ENCODE data around the gene MRC1. TPM values are rescaled to one million over a fixed set of nuclear protein-coding genes. Genes with fewer than 3 reads are reported as not detected.
A peak's percentile ranks its signal among the peaks of the same experiment; 100 is the strongest.

Gene MRC1
- total and polyA plus RNA-seq, 9 donors, result 10.3 to 18.6 (median 13.4) TPM

DNA sequence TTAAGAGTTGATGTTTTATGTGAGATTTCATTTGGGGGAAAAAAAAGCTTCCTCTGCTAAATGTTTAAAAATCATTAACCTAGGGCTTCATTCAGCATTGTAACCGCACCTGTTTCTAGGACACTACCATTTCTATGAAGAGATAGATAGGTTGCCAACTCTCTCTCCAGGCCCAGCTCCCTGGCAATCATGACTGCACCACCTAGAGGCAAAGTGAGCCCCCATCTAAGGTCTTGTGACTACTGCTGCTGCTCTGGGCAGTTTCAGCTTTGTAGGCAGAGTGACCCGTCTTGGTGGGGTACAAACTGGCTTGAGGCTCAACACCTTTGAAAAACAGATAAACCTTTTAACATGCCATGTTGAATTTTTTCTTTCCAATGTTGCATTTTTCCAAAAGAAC lies 27.3 kb upstream of the MRC1 start:
- Histone ChIP-seq H3K4me1 (ENCODE audit: control insufficient read depth, insufficient read depth, low read length) (no peaks in the 10 kb centered on the region), H3K36me3 (ENCODE audit: control insufficient read depth, insufficient read depth, low read length) (no peaks in the 10 kb centered on the region), H3K27ac (ENCODE audit: low read length) (no peak overlapping the region), H3K4me3 (ENCODE audit: low read length) (no peak overlapping the region), H3K27me3 (ENCODE audit: control insufficient read depth, insufficient read depth, low read length) (no peaks in the 10 kb centered on the region), H3K9me3 (replicated peaks; ENCODE audit: control insufficient read depth, low read depth, low read length) (no peaks in the 10 kb centered on the region)
- DNase-seq, result no peak
- WGBS (ENCODE audit: insufficient coverage), result no CpG with 5 or more reads among the region's 2 CpGs

DNA sequence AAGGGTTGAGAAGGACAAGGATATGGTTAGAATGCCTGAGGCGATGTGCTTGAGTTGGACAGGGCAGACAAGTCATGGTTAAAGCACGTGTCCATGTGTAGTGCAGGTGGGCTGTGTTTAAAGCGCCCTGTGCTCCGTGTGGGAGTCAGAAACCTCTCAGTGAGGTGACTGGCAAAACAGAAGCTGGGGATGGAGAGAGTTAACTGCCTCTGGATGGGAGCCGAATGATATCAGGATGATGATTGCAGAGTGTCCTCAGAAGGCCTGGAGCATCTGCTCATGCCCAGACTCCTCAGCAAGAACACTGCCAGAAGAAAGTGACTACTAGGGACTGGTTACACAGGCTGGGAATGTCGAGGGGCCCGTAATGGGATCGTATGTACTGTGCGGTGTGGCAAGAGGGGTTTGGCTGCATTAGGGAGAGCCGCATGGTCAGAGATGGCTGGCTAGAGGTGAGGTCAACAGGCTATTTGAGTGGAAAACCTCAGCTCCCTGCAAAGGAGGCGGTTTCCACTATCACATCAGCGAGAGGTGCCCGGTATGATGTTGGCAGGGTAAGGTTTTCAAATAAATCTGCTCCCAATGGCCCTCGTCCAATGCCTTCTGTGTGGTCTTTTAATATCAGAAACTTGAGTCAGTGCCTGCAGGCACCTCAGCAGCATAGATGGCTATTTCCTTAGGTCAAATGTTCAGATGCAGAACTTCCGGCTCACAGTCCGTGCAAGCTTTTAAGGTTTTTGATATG lies 26.1 kb upstream of the MRC1 start:
- H3K9me3 ChIP-seq (replicated peaks; ENCODE audit: control insufficient read depth, low read depth, low read length), result no peaks in the 10 kb centered on the region
- H3K36me3 ChIP-seq (ENCODE audit: control insufficient read depth, insufficient read depth, low read length), result no peaks in the 10 kb centered on the region
- H3K4me3 ChIP-seq (ENCODE audit: low read length), result no peak overlapping the region
- no peaks in the 10 kb centered on the region for H3K4me1 ChIP-seq (ENCODE audit: control insufficient read depth, insufficient read depth, low read length)
- DNase-seq, result peak; percentile 25
- no peaks in the 10 kb centered on the region for H3K27me3 ChIP-seq (ENCODE audit: control insufficient read depth, insufficient read depth, low read length)
- 36% methylated on average over 12 of the region's 16 CpGs for WGBS (ENCODE audit: insufficient coverage)
- no peak overlapping the region for H3K27ac ChIP-seq (ENCODE audit: low read length)

DNA sequence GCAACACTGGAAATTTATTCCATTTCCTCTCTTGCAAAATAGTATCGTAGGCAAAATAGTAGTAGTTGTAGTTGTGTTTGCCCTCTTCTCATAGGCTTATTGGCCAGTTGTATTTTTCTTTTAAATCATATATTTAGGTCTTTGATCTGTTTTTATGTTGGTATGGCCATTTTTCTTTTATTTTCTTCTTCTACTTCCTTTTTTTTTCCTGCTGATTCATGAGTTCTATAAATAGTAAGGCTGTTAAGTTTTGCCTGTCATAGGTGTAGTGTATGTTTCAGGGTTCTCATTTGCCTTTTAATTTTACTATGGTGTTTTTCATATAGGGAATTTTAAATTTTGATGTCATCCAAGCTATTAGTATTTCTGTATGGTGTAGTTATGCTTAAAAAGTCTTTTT lies 25.4 kb upstream of the MRC1 start:
- Histone ChIP-seq H3K27me3 (ENCODE audit: control insufficient read depth, insufficient read depth, low read length) (no peaks in the 10 kb centered on the region), H3K9me3 (replicated peaks; ENCODE audit: control insufficient read depth, low read depth, low read length) (no peaks in the 10 kb centered on the region), H3K4me3 (ENCODE audit: low read length) (no peak overlapping the region), H3K36me3 (ENCODE audit: control insufficient read depth, insufficient read depth, low read length) (no peaks in the 10 kb centered on the region), H3K4me1 (ENCODE audit: control insufficient read depth, insufficient read depth, low read length) (no peaks in the 10 kb centered on the region), H3K27ac (ENCODE audit: low read length) (no peak overlapping the region)
- WGBS (ENCODE audit: insufficient coverage), result no CpG with 5 or more reads among the region's 1 CpG
- no peak for DNase-seq

DNA sequence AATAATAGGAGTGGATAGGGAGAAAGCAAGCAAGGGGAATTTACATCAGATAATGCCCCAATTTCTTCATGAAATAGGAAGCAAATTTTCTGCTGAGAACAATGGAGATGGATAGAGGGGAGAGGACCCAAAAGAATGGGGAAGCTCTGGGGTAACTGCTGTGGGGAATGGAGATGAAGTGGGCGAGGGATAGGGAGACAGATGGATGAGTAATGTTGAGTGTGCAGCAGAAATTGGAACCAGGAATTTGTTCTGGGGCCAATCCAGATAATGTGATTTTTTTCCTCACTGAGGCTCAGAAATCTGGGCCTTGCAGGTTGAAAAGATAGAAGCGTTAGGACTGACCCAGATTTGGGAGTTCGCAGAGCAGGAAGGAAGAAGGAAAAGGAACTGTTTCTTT lies 24.5 kb upstream of the MRC1 start:
- H3K4me3 ChIP-seq (ENCODE audit: low read length), result no peak overlapping the region
- 76% methylated on average over 3 of the region's 3 CpGs for WGBS (ENCODE audit: insufficient coverage)
- H3K4me1 ChIP-seq (ENCODE audit: control insufficient read depth, insufficient read depth, low read length), result no peaks in the 10 kb centered on the region
- no peaks in the 10 kb centered on the region for H3K27me3 ChIP-seq (ENCODE audit: control insufficient read depth, insufficient read depth, low read length)
- H3K36me3 ChIP-seq (ENCODE audit: control insufficient read depth, insufficient read depth, low read length), result no peaks in the 10 kb centered on the region
- H3K27ac ChIP-seq (ENCODE audit: low read length), result no peak overlapping the region
- DNase-seq, result no peak
- H3K9me3 ChIP-seq (replicated peaks; ENCODE audit: control insufficient read depth, low read depth, low read length), result no peaks in the 10 kb centered on the region

DNA sequence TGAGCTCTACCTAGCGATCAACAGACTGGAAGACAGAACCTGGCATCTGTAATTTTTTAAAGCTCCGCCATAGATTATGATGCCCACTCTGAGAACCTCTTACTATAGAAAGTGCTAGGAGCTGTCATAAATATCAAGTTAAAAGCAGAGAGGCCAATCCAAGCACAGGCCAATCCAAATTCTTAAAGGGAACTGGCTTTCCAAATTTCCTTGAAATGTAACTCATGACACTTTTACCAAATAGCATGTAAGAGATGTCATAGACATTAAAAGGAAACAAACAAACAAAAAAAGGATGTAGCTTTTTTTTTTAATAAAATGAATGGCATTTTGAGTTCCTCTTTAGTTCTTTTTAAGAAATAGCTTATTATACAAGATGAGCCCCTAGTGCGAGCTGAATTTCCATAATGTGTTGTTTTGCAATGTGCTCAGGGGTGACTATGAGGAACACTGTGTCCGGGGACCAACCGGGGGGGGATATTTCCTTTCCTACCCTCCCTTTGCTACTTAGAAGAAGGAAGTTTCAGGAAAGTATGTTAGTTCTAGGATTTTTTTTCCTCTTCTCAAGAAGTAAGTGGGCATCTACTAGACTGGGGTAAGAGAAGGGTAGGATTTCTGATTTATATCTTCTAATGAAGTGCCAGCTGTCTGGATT lies 23.7 kb upstream of the MRC1 start:
- DNase-seq, result peak; percentile 77
- H3K4me3 ChIP-seq (ENCODE audit: low read length), result no peak overlapping the region
- no peaks in the 10 kb centered on the region for H3K4me1 ChIP-seq (ENCODE audit: control insufficient read depth, insufficient read depth, low read length)
- 83% methylated on average over 1 of the region's 5 CpGs for WGBS (ENCODE audit: insufficient coverage)
- H3K27ac ChIP-seq (ENCODE audit: low read length), result no peak overlapping the region
- H3K9me3 ChIP-seq (replicated peaks; ENCODE audit: control insufficient read depth, low read depth, low read length), result no peaks in the 10 kb centered on the region
- no peaks in the 10 kb centered on the region for H3K36me3 ChIP-seq (ENCODE audit: control insufficient read depth, insufficient read depth, low read length)
- H3K27me3 ChIP-seq (ENCODE audit: control insufficient read depth, insufficient read depth, low read length), result no peaks in the 10 kb centered on the region

DNA sequence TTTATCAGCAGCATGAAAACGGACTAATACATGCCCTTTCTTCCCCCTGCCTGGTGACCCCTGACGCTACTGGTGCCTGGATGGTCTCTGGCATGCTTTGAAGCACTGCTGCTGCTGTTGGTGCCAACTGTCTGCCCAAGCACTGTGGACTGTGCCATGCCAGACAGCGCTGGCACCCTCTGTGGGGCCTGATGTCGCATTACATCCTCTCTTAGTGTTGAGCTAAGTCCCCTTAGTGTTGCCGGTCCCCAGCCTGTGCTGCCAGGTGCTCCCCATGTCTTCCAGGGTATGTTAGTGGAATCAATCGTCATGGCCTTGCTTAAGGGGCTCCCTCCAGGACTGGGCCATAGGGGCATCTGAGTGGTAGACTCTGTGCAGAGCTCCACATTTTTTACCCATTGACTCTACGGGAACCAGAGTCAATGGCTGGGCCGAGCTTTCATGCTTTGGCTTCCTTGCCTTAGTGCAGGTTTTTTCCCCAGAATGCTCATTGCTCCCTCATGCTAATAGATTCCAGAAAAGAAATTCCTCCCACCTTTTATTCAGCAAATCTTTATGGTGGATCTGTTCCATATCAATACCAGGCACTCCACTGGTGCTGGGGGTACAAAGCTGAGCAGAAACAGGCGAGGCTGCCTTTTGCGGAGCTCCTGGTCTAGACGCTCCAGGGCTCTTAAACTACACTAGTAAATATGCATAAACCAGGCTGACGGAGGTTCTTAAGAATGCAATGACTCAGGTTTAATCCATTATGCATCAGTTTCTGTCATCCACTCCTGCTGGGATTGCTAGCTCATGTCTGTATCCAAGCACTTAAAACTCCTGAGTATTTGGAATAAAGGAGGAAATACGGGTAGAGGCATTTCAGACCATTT lies 21.8 kb upstream of the MRC1 start:
- Histone ChIP-seq H3K4me3 (ENCODE audit: low read length) (no peak overlapping the region), H3K27me3 (ENCODE audit: control insufficient read depth, insufficient read depth, low read length) (no peaks in the 10 kb centered on the region), H3K27ac (ENCODE audit: low read length) (no peak overlapping the region), H3K9me3 (replicated peaks; ENCODE audit: control insufficient read depth, low read depth, low read length) (no peaks in the 10 kb centered on the region), H3K36me3 (ENCODE audit: control insufficient read depth, insufficient read depth, low read length) (no peaks in the 10 kb centered on the region), H3K4me1 (ENCODE audit: control insufficient read depth, insufficient read depth, low read length) (no peaks in the 10 kb centered on the region)
- DNase-seq, result no peak
- WGBS (ENCODE audit: insufficient coverage), result 71% methylated on average over 11 of the region's 13 CpGs

DNA sequence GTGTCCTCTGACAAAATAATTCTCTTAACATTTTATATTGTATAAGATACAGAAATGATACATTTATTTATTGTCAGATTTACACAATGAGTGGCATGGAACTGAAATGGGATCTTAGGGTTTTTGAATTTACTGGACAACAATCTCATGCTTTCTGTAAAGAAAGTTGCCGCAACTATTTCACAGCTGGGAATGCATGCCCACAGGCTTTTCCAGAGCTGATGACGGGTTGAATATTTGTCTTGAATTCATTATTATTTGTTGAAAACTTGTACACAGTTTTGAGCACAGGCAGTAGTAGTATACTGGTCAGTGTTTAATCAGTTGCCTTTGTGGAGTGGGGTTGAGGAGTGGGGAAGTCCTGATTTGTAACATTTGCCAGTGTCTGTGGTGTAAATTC lies 20.5 kb upstream of the MRC1 start:
- Histone ChIP-seq H3K9me3 (replicated peaks; ENCODE audit: control insufficient read depth, low read depth, low read length) (no peaks in the 10 kb centered on the region), H3K36me3 (ENCODE audit: control insufficient read depth, insufficient read depth, low read length) (no peaks in the 10 kb centered on the region), H3K27ac (ENCODE audit: low read length) (no peak overlapping the region), H3K4me1 (ENCODE audit: control insufficient read depth, insufficient read depth, low read length) (no peaks in the 10 kb centered on the region), H3K4me3 (ENCODE audit: low read length) (no peak overlapping the region), H3K27me3 (ENCODE audit: control insufficient read depth, insufficient read depth, low read length) (no peaks in the 10 kb centered on the region)
- no peak for DNase-seq
- WGBS (ENCODE audit: insufficient coverage), result 76% methylated on average over 2 of the region's 2 CpGs

DNA sequence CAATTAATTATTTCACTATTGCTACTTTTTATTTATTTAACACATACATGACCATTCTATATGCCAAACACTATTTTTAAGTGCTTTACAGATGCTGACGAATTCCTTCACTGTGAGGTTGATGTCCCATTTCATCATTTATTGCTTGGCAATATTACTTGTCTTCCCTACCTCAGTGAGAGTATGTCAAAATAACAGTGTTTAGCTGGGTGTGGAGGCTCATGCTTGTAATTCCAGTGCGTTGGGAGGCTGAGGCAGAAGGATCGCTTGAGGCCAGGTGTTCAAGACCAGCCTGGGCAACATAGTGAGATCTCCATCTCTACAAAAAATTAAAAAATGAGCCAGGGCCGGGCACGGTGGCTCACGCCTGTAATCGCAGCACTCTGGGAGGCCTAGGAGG lies 19.8 kb upstream of the MRC1 start:
- no peak for DNase-seq
- Histone ChIP-seq H3K4me1 (ENCODE audit: control insufficient read depth, insufficient read depth, low read length) (no peaks in the 10 kb centered on the region), H3K27me3 (ENCODE audit: control insufficient read depth, insufficient read depth, low read length) (no peaks in the 10 kb centered on the region), H3K36me3 (ENCODE audit: control insufficient read depth, insufficient read depth, low read length) (no peaks in the 10 kb centered on the region), H3K9me3 (replicated peaks; ENCODE audit: control insufficient read depth, low read depth, low read length) (no peaks in the 10 kb centered on the region), H3K27ac (ENCODE audit: low read length) (no peak overlapping the region), H3K4me3 (ENCODE audit: low read length) (no peak overlapping the region)
- WGBS (ENCODE audit: insufficient coverage), result 100% methylated on average over 2 of the region's 7 CpGs

DNA sequence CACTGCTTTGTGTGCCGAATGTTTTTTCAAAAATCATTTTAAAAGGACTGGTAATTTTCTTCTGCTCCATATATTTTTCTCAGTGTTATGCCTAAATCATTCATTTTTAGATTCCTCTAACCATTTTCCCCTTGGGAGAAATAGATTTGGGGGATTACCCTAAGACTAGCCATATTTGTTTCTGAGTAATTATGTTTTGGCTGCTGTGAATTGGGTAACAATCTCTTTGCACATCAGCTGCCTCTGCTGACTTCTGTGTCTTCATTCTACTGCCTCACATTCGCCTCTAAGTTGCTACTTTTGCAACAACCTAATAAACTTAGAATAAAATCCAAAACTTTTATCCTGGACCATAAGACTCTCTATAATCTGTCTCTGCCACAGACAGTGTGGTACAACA lies 18.5 kb upstream of the MRC1 start:
- Histone ChIP-seq H3K27ac (ENCODE audit: low read length) (no peak overlapping the region), H3K4me1 (ENCODE audit: control insufficient read depth, insufficient read depth, low read length) (no peaks in the 10 kb centered on the region), H3K4me3 (ENCODE audit: low read length) (no peak overlapping the region), H3K27me3 (ENCODE audit: control insufficient read depth, insufficient read depth, low read length) (no peaks in the 10 kb centered on the region), H3K36me3 (ENCODE audit: control insufficient read depth, insufficient read depth, low read length) (no peaks in the 10 kb centered on the region), H3K9me3 (replicated peaks; ENCODE audit: control insufficient read depth, low read depth, low read length) (no peaks in the 10 kb centered on the region)
- DNase-seq, result no peak
- 86% methylated on average over 1 of the region's 2 CpGs for WGBS (ENCODE audit: insufficient coverage)

DNA sequence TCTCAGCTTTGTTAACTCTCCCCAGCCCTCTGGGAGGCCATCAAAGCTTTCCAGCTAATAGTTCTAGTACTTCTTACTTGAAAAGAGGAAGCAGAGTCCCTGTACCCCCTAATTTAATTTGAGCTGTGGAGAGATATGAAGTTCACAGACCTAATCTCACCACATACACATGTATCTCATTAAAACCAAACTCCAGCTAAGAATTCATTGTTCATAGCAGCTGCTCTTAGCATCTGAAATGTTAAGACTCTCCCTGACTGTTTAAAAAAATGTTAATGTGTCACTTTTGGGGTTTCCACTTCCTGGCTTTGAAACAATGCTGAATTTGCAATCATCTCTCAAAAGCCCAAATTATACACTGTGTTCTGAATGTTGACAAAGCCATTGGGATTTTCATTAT lies 16.2 kb upstream of the MRC1 start:
- Histone ChIP-seq H3K9me3 (replicated peaks; ENCODE audit: control insufficient read depth, low read depth, low read length) (no peaks in the 10 kb centered on the region), H3K27ac (ENCODE audit: low read length) (no peak overlapping the region), H3K4me1 (ENCODE audit: control insufficient read depth, insufficient read depth, low read length) (no peaks in the 10 kb centered on the region), H3K36me3 (ENCODE audit: control insufficient read depth, insufficient read depth, low read length) (no peaks in the 10 kb centered on the region), H3K4me3 (ENCODE audit: low read length) (no peak overlapping the region), H3K27me3 (ENCODE audit: control insufficient read depth, insufficient read depth, low read length) (no peaks in the 10 kb centered on the region)
- DNase-seq, result peak; percentile 24

Measured in muscle of leg (tissue), 11 donors.